A673 (cell line): ENCODE results near the gene ZYG11B. TPM values are rescaled to one million over a fixed set of nuclear protein-coding genes. Genes with fewer than 3 reads are reported as not detected.
"Not testable (repeated sequence)": the region's sequence is repeated elsewhere in the genome, so short reads cannot be mapped to it uniquely, and the experiment has no call there.

ENCODE experiments used
- BruUV-seq: library from RNA; stranded (reverse); fragments of 400-500 nt; replicated peaks from 2 replicates; lab custom pipeline; 2021; lab: Mats Ljungman, UMichigan
- CTCF ChIA-PET: fragments of 300-600 bp; sonication (Branson Sonifier 250); formaldehyde crosslinking; loops from one replicate; lab custom pipeline; 2022; ENCODE audit warnings: antibody characterized with exemption; lab: Charles Lee
- POLR2A ChIA-PET: fragments of 300-600 bp; sonication (Branson Sonifier 250); formaldehyde crosslinking; loops from one replicate; lab custom pipeline; 2022; ENCODE audit warnings: antibody characterized with exemption; ENCODE audit not compliant: low non-redundant PET; lab: Charles Lee
- DNase-seq: peaks from one replicate; pipeline ENCODE4 v3.0.0-alpha.2; 2015; ENCODE audit warnings: low spot score
- H3K27ac ChIP-seq: fragments of 200-600 bp; sonication (generic); 2 replicates; pipeline ENCODE4 v1.5.1; 2016; ENCODE audit warnings: mixed run types, low read depth, mild to moderate bottlenecking, mixed read lengths, antibody characterized with exemption, low read length; ENCODE audit not compliant: poor library complexity, severe bottlenecking
- H3K27me3 ChIP-seq: fragments of 200-600 bp; sonication (generic); replicated peaks from 2 replicates; pipeline ENCODE4 v1.6.1; 2017; ENCODE audit warnings: mixed run types, low read depth, mild to moderate bottlenecking, mixed read lengths, antibody characterized with exemption, low read length; ENCODE audit not compliant: insufficient read depth, poor library complexity
- H3K36me3 ChIP-seq: fragments of 200-600 bp; sonication (generic); 2 replicates; pipeline ENCODE4 v1.6.1; 2016; ENCODE audit warnings: mixed run types, mild to moderate bottlenecking, mixed read lengths, antibody characterized with exemption, low read length; ENCODE audit not compliant: insufficient read depth, poor library complexity, severe bottlenecking
- H3K4me1 ChIP-seq: fragments of 200-600 bp; sonication (generic); 2 replicates; pipeline ENCODE4 v1.6.1; 2017; ENCODE audit warnings: mixed run types, mild to moderate bottlenecking, mixed read lengths, antibody characterized with exemption, low read length; ENCODE audit not compliant: insufficient read depth, poor library complexity, severe bottlenecking
- H3K4me3 ChIP-seq: fragments of 200-600 bp; sonication (generic); 2 replicates; pipeline ENCODE4 v1.5.1; 2016; ENCODE audit warnings: low read depth, mixed run types, mild to moderate bottlenecking, mixed read lengths, low read length; ENCODE audit not compliant: poor library complexity, severe bottlenecking
- H3K9me3 ChIP-seq: fragments of 200-600 bp; sonication (generic); 2 replicates; pipeline ENCODE4 v1.6.1; 2016; ENCODE audit warnings: mixed run types, low read depth, mild to moderate bottlenecking, mixed read lengths, antibody characterized with exemption, low read length; ENCODE audit not compliant: poor library complexity, severe bottlenecking
- CTCF ChIP-seq: fragments of 300-800, 200-600 bp; sonication (generic); conservative IDR thresholded peaks from 2 replicates; pipeline ENCODE4 v1.5.1; 2017; ENCODE audit warnings: low read depth, mild to moderate bottlenecking, antibody characterized with exemption, low read length, moderate library complexity, mixed read lengths
- EZH2 ChIP-seq: fragments of 200-600 bp; sonication (generic); IDR thresholded peaks from 2 replicates; pipeline ENCODE4 v1.6.1; 2017; ENCODE audit warnings: borderline replicate concordance, low read depth, mild to moderate bottlenecking, mixed read lengths, antibody characterized with exemption, low read length; ENCODE audit not compliant: poor library complexity, severe bottlenecking
- intact Hi-C: fragments of 100-400 bp; cut with micrococcal nuclease; formaldehyde crosslinking; loops from one replicate; pipeline ENCODE4 v1.10.0; 2022; ENCODE audit not compliant: unreplicated experiment
- total RNA-seq: library from RNA; stranded (reverse); gene quantifications from 2 replicates; pipeline ENCODE4 v1.2.3, GENCODE V29; 2021

The ZYG11B gene
- total RNA-seq, 1 experiment from 2014 or later: 23.1 TPM

DNA sequence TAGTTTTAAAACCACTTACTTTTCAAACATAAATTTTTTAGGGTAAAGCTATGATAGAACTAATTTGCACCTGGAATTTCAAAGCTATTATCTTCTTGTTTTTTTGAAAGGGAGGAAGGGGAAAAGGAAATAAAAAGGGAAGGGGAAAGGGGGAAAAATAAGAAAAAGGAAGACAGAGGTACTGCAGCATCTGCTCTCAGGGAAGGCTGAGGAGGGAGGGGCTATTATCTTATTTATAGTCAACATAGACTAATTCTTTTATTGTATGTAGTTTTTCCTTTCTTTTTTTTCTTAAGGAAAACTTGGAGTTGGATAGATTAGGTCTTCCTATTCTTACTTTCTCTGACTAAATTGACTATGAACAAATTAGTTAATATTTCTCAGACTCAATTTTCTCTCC lies 74.8 kb downstream of the ZYG11B start:
- no TSS peak for BruUV-seq
- intact Hi-C loops: no loop called here
- no peak overlapping the region for H3K4me3 ChIP-seq
- H3K27ac ChIP-seq: no peak overlapping the region
- no peak for DNase-seq
- no peaks in the 10 kb centered on the region for H3K4me1 ChIP-seq
- POLR2A ChIA-PET: no interaction called here
- CTCF ChIA-PET: no interaction called here
- peaks cover 12% of the 10 kb centered on the region for H3K36me3 ChIP-seq
- TF ChIP-seq EZH2 (no peak), CTCF (no peak)
- no peaks in the 10 kb centered on the region for H3K9me3 ChIP-seq
- H3K27me3 ChIP-seq: no peaks in the 10 kb centered on the region

DNA sequence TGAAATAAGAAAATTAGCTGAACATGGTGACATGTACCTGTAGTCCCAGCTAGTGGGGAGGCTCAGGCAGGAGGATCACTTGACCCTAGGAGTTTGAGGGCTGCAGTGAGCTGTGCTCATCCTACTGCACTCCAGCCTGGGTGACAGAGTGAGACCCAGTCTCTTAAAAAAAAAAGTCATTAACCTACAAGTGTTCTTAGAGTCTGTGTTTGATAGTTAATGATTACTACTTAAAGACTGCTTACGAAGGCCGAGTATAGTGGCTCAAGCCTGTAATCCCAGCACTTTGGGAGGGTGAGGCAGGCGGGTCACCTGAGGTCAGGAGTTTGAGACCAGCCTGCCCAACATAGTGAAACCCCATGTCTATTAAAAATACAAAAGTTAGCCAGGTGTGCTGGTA lies 77.8 kb downstream of the ZYG11B start:
- intact Hi-C loops, H3K27ac ChIP-seq: not testable (repeated sequence)

GRCh38 chr1:52814465-52814864 lies 88.2 kb downstream of the ZYG11B start:
- ChIA-PET CTCF (no interaction called here), POLR2A (no interaction called here)
- TF ChIP-seq CTCF: no peak
- TF ChIP-seq EZH2: no peak
- Histone ChIP-seq H3K9me3 (no peaks in the 10 kb centered on the region), H3K36me3 (peaks cover 9% of the 10 kb centered on the region), H3K27ac (no peak overlapping the region), H3K27me3 (no peaks in the 10 kb centered on the region), H3K4me1 (no peaks in the 10 kb centered on the region), H3K4me3 (no peak overlapping the region)
- DNase-seq: no peak
- intact Hi-C loops: no loop called here
- no TSS peak for BruUV-seq

More for the DNA sequence above, 77.8 kb downstream of the ZYG11B start:
- H3K9me3 ChIP-seq, CTCF ChIA-PET, H3K4me1 ChIP-seq, H3K4me3 ChIP-seq, DNase-seq, H3K27me3 ChIP-seq, BruUV-seq, H3K36me3 ChIP-seq: not testable (repeated sequence)
- POLR2A ChIA-PET: interaction anchor here (0.6 kb wide), 1 partner anchor 153 kb away, joined by 12 read pairs; no protein-coding TSS in a partner anchor

DNA sequence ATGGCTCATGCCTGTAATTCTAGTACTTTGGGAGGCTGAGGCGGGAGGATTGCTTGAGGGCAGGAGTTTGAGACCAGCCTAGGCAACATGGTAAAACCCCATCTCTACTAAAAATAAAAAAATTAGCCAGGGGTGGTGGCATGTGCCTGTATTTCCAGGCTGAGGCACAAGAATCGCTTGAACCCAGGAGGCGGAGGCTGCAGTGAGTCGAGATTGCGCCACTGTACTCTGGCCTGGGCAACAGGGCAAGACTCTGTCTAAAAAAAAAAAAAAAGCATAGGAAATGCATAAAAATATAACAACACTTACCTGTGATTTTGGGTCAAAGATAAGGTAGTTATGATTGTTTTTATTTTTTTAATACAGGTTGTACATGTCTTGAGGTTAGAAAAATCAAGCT lies 94.6 kb downstream of the ZYG11B start:
- H3K4me1 ChIP-seq, DNase-seq, H3K27ac ChIP-seq, H3K36me3 ChIP-seq, CTCF ChIA-PET, POLR2A ChIA-PET, H3K27me3 ChIP-seq, H3K9me3 ChIP-seq, BruUV-seq, H3K4me3 ChIP-seq: not testable (repeated sequence)
- intact Hi-C loops: loop anchor here (1.0 kb wide), 1 partner anchor 29 kb away; no protein-coding TSS in a partner anchor
